Stimulated activated CD8-positive, alpha-beta memory T cell treated with anti-CD3 and anti-CD28 coated beads, Interleukin-12 subunit alpha, Interleukin-12 subunit beta, amount 100 ng/mL, for 4 hours (primary cell): ENCODE data around the gene CDH26.

Experiments
- DNase-seq: peaks from one replicate; pipeline ENCODE4 v3.0.0-alpha.2; 2020; ENCODE audit warnings: low read depth

CDH26 gene

GRCh38 chr20:60046860-60047259, 88.6 kb downstream of the CDH26 start:
- no peak for DNase-seq

GRCh38 chr20:60048634-60049521, 90.7 kb downstream of the CDH26 start:
- no peak for DNase-seq

DNA sequence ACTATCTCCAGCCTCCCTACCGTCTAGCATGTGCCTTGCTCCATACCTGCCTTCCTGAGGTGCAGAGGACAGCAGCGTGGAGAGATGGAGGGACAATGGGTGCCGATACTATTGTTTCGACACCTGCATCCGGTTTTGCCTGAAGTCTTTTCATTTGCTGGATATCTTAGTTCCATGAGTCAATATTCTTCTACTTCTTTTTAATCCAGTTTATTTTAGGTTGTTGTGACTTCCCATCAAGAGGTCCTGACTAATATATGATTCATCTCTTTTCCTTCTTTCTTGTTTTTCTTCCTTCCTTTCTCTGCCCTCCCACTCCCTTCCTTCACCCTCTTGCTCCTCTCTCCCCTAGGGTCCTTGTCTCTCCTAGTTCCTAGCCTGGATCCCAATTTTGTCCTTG, 91.4 kb downstream of the CDH26 start:
- no peak for DNase-seq

- DNase-seq, result no peak
Observed at GRCh38 chr20:60050193-60050947, 92.1 kb downstream of the CDH26 start.

DNA sequence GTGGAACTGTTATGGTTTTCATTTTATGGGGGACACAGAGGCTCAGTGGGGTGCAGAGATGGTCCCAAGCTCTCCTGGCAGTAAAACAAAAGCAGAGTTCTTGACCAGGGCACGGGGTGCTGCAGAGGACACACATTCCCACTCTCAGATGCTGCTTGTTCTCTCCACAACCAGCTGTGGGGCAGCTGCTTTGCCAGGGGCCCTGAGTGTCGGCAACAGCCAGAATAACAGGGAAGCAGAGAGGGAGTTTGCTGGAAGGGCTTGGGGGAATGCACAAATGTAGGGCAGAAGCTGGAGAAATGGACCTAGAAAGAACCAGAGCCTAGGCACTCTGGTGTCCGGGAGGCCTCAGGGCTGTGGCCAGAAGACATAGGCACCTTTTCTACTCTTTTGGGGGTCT, 93.7 kb downstream of the CDH26 start:
- DNase-seq, result no peak

DNA sequence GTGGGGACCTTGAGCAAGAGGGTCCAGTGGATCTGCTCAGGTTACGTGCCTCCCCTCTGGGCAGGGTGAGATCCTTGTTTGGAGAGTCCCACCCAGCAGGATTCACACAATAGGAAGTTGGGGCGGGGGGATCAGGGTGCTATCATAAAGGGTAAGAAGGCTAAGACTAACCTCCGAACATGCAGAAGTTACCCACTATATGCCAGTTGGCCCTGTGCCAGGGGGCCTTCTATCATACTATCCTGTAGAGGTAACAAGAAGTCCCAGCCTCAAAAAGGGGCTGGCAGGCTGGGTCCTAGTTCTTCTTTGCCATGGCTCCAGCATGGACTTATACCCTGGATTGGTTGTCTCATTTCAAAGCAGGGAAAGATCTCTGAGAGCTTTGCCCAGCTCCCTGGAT, 94.1 kb downstream of the CDH26 start:
- DNase-seq, result no peak

- no peak for DNase-seq
Observed at GRCh38 chr20:60053125-60053817, 95.0 kb downstream of the CDH26 start.

- no peak for DNase-seq
Observed at GRCh38 chr20:60053818-60054190, 95.6 kb downstream of the CDH26 start.

- no peak for DNase-seq
Observed at GRCh38 chr20:60054716-60055634, 96.8 kb downstream of the CDH26 start.

DNA sequence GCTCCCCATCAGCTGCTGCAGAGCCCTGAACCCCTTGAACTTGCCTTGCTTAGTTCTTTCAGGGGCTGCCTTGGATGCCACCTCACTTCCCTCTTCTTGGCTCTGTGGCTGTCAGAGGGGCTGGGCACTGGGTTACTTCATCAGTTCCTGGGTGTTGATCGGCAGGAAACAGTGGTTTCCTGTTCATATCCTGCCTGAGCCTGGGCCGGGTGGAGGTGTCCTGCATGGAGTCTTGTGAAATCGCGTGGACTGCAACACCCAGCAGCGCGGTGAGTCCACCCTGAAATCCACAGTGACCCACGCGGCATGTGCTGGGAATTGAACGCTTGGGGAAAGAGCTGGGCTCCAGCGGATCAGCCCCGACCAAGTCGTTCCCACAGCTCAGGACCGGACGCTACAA, 97.5 kb downstream of the CDH26 start:
- DNase-seq, result peak; percentile 33

GRCh38 chr20:60056407-60057122, 98.3 kb downstream of the CDH26 start:
- no peak for DNase-seq

- peak; percentile 25 for DNase-seq
Observed at GRCh38 chr20:60057123-60057865, 99.1 kb downstream of the CDH26 start.

DNA sequence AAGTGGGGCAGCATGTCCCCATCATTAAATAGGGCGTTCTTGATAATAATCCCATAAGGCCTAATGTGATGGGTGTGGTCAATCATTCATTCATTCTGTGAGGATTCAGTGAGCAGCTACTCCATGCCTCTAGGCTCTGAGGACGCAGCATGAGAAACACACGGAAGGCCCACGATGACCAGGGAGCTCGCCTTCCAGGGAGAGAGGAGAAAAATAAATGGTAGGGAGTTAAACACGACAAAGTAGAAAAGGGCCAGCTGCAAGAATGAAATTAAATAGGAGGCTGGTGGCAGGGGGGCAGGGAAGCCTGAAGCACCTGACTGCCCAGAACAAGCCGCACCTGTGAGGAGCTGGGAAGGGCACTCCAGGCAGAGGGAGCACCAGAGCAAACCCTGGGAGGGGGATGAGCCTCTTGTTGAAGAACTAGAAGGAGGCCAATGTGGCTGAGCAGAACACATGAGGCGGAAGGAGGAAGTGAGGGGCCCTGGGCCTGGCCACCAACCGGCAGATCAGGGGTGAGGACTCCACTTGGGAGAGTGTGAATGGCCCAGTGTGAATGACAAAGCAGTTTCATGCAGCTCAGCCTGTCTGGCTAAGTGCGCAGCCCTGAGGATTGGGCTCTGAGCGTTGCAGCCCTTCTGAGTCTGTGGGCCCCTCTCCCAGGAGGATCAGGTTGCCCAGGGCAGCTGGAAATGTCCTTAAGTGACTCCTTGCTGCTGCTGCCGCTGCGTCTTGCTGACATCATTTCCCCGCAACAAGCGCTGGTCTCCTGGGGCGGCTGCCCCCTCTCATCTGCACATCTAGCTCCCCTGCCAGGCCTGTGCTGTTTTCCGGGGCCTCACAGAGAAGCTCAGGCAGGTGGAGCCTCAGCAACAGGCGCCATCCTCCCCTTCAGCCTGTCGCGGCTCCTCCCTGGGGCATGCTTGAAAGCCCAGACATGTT, 99.9 kb downstream of the CDH26 start:
- peak; percentile 8 for DNase-seq

- no peak for DNase-seq
Observed at GRCh38 chr20:60058879-60059278, 100.7 kb downstream of the CDH26 start.

- DNase-seq, result no peak
Observed at GRCh38 chr20:60060006-60060557, 101.9 kb downstream of the CDH26 start.

GRCh38 chr20:60060593-60060992, 102.4 kb downstream of the CDH26 start:
- no peak for DNase-seq

DNA sequence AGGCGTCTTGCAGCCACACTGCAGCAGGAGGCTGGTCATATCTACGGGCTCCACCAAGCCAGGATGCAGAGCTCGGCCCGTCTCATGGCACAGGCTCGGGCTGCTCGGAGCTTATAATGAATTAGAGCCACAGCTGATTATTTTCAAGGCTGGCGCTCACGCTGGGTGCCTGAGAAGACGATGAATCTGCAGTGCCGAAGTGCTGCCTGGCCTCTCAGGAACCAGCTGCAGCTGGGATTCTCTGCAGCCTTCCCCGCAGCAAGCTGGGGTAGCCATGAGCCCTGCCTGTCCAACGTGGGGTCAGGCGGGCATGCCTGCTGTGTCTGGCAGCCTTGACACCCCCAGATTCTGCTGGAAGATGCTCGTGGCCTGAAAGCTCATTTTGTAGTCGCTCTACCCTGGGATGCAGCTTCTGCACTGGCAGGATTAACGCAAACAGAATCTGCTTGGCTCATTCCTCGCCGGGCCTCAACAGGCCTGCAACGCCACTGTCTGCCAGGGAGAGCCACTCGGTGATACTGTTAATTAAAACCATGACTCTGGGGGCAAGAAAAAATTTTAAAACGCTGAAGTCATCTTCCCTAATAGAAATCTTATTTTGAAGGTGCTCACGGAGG, 104.3 kb downstream of the CDH26 start:
- no peak for DNase-seq

DNA sequence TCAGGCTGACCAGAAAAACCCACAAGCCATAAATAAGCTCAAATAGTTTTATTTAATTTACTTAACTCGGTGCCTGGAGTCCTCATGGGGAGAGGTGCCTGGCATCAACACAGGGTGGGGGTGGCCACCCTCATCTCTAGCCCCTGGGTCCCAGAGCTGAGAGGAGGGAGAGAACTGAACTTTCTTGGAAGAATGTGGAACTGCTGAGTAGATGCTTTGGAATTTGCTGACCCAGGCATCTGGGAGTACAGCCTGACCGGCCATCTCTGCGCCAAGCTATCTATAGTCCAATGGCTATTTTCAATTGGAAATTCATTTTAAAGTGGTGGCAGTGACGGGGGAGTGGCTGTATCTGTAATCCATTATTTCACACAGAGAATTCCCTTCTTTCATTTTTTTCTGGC, 104.8 kb downstream of the CDH26 start:
- DNase-seq, result no peak
